GM10248 (cell line): ENCODE measurements around the gene PRR33.

Source experiments
- CTCF ChIA-PET: fragments of 300-600 bp; sonication (Branson Sonifier 250); formaldehyde crosslinking; extraction: SDS; loops from one replicate; lab custom pipeline; 2021; ENCODE audit warnings: antibody characterized with exemption; lab: Yijun Ruan, JAX
- POLR2A ChIA-PET: fragments of 350-650 bp; sonication (Branson Sonifier 250); formaldehyde crosslinking; extraction: SDS; loops from one replicate; lab custom pipeline; 2020; ENCODE audit warnings: antibody characterized with exemption; lab: Yijun Ruan, JAX
- DNase-seq: peaks from one replicate; pipeline ENCODE4 v3.0.0; 2012; ENCODE audit errors: extremely low spot score
- TF ChIP-seq, protein P1 (sequence below): IDR thresholded peaks from 2 replicates; pipeline ENCODE4 v1.5.1; 2012; ENCODE audit warnings: mild to moderate bottlenecking, low read depth; ENCODE audit errors: extremely low read depth, missing control alignments, control extremely low read depth

Gene PRR33

GRCh38 chr11:1936781-1937615 lies 45.3 kb upstream of the PRR33 start:
- TF ChIP-seq, protein P1, sequence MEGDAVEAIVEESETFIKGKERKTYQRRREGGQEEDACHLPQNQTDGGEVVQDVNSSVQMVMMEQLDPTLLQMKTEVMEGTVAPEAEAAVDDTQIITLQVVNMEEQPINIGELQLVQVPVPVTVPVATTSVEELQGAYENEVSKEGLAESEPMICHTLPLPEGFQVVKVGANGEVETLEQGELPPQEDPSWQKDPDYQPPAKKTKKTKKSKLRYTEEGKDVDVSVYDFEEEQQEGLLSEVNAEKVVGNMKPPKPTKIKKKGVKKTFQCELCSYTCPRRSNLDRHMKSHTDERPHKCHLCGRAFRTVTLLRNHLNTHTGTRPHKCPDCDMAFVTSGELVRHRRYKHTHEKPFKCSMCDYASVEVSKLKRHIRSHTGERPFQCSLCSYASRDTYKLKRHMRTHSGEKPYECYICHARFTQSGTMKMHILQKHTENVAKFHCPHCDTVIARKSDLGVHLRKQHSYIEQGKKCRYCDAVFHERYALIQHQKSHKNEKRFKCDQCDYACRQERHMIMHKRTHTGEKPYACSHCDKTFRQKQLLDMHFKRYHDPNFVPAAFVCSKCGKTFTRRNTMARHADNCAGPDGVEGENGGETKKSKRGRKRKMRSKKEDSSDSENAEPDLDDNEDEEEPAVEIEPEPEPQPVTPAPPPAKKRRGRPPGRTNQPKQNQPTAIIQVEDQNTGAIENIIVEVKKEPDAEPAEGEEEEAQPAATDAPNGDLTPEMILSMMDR, result no peak
- POLR2A ChIA-PET, result no interaction called here
- DNase-seq, result no peak
- CTCF ChIA-PET, result interaction anchor here (1.3 to 2.3 kb wide), 3 partner anchors 55 to 243 kb away, joined by 3 to 6 read pairs (median 4); no protein-coding TSS in a partner anchor

GRCh38 chr11:1936072-1936780 lies 44.5 kb upstream of the PRR33 start:
- TF ChIP-seq, protein P1, result no peak
- DNase-seq, result no peak
- POLR2A ChIA-PET, result interaction anchor here (0.7 to 1.2 kb wide), 2 partner anchors 19 to 30 kb away, joined by 3 read pairs; no protein-coding TSS in a partner anchor
- CTCF ChIA-PET, result interaction anchor here (1.0 to 2.3 kb wide), 6 partner anchors 9 to 242 kb away, joined by 3 to 6 read pairs (median 3); no protein-coding TSS in a partner anchor

- POLR2A ChIA-PET, result interaction anchor here (0.6 to 1.2 kb wide), 2 partner anchors 12 to 18 kb away, joined by 3 to 4 read pairs; no protein-coding TSS in a partner anchor
- no peak for DNase-seq
- TF ChIP-seq, protein P1, result no peak
- CTCF ChIA-PET, result interaction anchor here (1.0 to 2.3 kb wide), 8 partner anchors 8 to 241 kb away, joined by 3 to 6 read pairs (median 3); no protein-coding TSS in a partner anchor
Measured at GRCh38 chr11:1935156-1936071, 43.7 kb upstream of the PRR33 start.

GRCh38 chr11:1934335-1935155 lies 42.9 kb upstream of the PRR33 start:
- POLR2A ChIA-PET, result interaction anchor here (0.6 kb wide), 1 partner anchor 11 kb away, joined by 4 read pairs; no protein-coding TSS in a partner anchor
- DNase-seq, result no peak
- CTCF ChIA-PET, result interaction anchor here (0.8 to 2.3 kb wide), 8 partner anchors 12 to 241 kb away, joined by 3 to 10 read pairs (median 4); partner anchors contain the start of gene TNNT3
- TF ChIP-seq, protein P1, result no peak

GRCh38 chr11:1933416-1934334 lies 42.0 kb upstream of the PRR33 start:
- ChIA-PET POLR2A (no interaction called here), CTCF (interaction anchor here (0.8 to 2.0 kb wide), 6 partner anchors 11 to 52 kb away, joined by 3 to 10 read pairs (median 4); partner anchors contain the start of gene TNNT3)
- no peak for DNase-seq

More at GRCh38 chr11:1933416-1934334, 42.0 kb upstream of the PRR33 start:
- TF ChIP-seq, protein P1, result no peak
